NCI-H1694 (cell line): ENCODE data around the gene PRKACA.
"Not testable (repeated sequence)": the region's sequence is repeated elsewhere in the genome, so short reads cannot be mapped to it uniquely, and the experiment has no call there.

Source experiments
- DNase-seq: peaks from one replicate; lab custom pipeline; 2025; lab: John Stamatoyannopoulos, UW

Gene PRKACA

DNA sequence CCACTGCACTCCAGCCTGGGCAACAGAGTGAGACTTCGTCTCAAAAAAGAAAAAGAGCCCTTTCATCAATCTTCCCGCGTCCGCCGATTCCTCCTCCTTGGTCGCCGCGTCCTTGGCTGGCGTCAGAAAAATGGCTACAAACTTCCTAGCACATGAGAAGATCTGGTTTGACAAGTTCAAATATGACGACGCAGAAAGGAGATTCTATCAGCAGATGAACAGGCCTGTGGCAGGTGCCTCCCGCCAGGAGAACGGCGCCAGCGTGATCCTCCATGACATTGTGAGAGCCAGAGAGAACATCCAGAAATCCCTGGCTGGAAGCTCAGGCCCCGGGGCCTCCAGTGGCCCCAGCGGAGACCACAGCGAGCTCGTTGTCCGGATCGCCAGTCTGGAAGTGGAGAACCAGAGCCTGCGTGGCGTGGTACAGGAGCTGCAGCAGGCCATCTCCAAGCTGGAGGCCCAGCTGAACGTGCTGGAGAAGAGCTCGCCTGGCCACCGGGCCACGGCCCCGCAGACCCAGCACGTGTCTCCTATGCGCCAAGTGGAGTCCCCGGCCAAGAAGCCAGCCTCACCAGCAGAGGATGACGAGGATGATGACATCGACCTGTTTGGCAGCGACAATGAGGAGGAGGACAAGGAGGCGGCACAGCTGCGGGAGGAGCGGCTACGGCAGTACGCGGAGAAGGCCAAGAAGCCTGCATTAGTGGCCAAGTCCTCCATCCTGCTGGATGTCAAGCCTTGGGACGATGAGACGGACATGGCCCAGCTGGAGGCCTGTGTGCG, 47.1 kb downstream of the PRKACA start:
- no peak for DNase-seq

- DNase-seq = no peak
Observed at GRCh38 chr19:14066134-14066533, 51.4 kb downstream of the PRKACA start.

- DNase-seq = no peak
Observed at GRCh38 chr19:14063105-14063504, 54.5 kb downstream of the PRKACA start.

- no peak for DNase-seq
Observed at GRCh38 chr19:14062558-14062855, 55.1 kb downstream of the PRKACA start.

DNA sequence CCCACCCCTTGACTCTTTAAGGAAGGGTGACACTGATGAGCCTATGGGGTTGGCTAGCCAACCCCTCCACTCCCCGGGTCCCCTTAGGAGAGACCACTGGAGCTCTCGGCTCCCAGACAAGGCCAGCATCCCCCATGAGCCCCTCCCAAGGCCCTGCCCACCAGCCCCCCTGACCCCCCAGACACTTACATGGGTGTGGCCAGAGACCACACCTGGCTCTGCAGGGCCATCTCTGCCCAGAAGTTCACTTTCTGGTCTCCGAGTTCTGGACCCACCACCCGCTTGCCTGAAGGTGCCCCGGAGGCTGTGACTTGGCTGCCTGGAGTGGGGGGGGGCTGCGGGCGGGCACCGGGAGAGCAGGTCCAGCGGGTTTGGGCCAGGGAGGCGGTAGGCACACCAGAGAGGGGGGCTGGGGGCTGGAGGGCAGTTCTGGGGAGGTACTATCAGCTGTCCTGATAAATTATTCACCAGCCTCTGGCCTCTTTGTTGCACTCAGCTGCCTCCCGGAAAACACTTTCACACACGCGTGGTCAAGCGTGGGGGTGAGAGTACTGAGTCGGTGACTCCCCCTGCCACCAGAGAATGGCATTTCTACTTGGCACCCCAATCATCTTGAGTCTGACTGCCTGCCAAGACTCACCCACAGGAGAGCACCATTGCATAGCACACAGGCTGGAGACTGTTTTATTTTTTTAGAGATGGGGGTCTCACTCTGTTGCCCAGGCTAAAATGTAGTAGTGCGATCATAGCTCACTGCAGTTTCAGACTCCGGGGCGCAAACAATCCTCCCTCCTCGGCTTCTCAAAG, 55.6 kb downstream of the PRKACA start, which contains the start of gene PALM3:
Gene PALM3, minus strand, starts transcription at position 326 of the 807 bp plus-strand sequence. Its CDS starts 96 bp downstream, at position 230.
- DNase-seq = no peak

DNA sequence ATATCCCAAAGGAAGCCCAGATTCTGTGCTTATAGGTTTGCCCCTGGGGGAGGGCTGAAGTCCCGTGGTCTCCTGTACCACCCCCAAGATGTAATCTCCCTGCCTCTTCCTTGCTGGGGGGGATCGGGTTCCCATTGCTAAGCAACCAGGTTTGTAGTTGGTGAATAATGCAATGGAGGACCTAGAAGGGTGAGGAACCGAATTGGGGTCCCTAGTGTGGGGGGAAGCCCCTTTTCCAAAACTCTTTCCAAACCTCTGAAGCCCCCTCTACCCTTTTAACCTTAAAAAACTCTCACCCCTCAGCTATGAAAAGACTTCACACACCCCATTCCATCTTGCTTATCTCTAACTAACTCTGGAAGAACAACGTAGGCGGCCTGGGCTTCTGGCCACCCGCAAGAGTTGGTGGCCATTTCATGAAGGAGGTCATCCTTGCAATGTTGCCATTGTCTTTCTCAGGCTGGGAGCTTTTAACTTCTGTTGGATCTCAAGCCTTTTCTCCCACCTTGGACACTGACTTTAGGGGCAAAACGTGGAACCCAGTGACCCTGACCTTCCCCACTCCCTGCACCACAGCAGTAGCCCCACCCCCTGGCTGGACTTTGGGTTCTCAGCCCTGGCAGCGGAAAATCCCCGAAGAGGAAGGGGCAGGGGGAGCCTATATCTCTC, 56.3 kb downstream of the PRKACA start:
- no peak for DNase-seq

GRCh38 chr19:14059652-14060155, 57.9 kb downstream of the PRKACA start:
- no peak for DNase-seq

GRCh38 chr19:14059093-14059480, 58.5 kb downstream of the PRKACA start:
- no peak for DNase-seq

GRCh38 chr19:14058182-14059092, 59.1 kb downstream of the PRKACA start:
- no peak for DNase-seq

DNA sequence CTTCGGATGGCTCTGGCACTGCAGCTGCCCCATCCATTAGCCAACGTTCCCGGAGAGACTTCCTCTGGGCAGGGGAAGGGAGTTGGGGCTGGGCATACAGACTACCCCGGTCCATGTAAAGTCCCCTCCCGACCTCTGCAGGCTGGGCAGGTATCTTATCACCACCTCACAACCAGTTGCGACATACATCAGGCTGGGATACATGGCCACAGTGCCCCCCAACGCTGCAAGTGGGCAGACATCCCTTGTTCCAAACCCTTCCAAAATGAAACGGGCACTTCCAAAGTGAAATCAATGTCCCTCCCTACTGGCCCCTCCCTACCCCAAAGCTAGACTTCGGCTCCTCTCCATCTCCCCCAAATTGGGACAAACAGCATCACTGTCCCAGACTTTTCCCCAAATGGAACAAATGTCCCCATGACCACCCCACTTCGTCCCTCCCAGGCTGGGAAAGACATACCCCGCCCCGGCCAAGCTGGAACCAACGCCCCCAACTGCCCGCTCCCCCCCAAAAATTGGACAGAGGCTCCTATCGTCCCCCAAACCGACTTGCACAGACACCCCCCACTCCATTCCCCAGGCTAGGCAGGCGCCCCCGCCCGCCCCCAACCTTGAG, 60.7 kb downstream of the PRKACA start:
- DNase-seq = no peak

DNA sequence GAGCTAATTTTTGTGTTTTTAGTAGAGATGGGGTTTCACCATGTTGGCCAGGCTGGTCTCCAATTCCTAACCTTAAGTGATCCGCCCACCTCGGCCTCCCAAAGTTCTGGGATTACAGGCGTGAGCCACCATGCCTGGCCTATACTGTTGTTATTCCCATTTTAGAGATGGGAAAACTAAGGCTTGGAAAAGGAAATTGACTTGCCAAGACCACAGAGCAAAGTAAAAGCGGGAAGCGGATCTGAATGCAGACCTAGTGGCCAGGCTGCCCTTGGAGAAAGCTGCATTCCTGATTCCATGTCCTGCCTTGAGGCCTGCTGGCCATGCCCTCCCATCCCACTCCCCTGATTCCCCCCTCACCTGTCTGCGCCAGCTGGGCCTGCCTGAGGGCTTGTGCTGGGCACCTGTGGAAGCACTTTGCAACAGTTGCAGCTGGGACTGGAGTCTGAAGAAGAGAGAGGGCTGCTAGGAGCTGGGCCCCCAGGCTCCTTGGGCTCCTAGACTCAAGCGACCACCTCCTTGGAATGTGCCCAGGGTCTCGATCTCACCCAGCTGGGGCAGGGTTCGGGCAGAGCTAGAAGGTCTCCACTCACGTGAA, 61.4 kb downstream of the PRKACA start:
- no peak for DNase-seq

DNA sequence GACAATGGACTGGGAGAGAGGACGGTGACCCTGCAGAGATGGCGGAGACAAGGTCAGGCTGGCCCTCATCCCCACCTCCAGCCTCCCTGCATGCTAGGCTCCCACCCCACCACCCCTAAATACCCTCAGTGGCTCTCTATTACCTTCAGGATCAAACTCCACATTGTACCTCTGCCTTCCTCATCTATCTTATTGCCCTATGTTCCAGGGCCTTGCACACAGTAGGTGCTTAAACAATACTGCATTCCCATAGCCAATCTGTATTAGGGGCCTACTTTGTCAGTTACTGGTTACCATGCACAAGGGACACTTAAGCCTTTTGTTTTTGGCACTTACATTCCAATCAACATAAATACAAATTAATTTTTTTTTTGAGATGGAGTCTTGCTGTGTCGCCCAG, 62.2 kb downstream of the PRKACA start:
- no peak for DNase-seq

GRCh38 chr19:14054721-14055120, 62.8 kb downstream of the PRKACA start:
- DNase-seq = no peak

GRCh38 chr19:14054099-14054498, 63.5 kb downstream of the PRKACA start:
- no peak for DNase-seq

GRCh38 chr19:14053500-14053899, 64.1 kb downstream of the PRKACA start:
- DNase-seq = no peak

DNA sequence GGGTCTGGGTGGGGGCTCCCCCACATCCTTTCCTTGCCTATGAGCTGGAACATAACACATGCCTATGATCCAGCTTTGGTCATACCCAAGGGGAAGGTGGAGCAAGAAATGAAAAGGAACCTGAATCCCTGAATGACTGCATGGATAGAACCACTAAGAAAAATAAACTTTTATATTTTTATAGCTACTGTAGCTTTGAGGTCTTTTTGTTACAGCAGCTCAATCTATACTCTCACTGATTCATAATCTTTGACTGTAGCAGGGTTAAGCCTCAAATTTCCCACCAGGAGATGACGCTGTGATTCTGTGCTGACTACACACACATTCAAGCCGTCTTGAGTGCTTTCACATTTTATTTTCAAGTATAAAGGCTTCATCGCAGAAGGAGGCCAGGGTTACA, 64.5 kb downstream of the PRKACA start:
- no peak for DNase-seq

GRCh38 chr19:14052470-14052869, 65.1 kb downstream of the PRKACA start:
- no peak for DNase-seq

- DNase-seq = no peak
Observed at GRCh38 chr19:14051980-14052379, 65.6 kb downstream of the PRKACA start.

DNA sequence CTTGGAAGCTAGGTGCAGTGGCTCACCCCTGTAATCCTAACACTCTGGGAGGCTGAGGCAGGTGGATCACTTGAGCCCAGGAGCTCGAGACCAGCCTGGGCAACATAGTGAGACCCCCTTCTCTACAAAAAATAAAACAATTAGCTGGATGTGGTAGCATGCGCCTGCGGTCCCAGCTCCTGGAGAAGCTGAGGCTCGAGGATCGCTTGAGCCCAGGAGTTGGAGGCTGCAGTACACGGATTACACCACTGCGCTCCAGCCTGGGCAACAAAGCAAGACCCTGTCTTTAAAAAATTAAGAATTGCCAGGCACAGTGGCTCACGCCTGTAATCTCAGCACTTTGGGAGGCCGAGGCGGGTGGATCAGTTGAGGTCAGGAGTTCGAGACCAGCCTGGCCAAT, 66.6 kb downstream of the PRKACA start:
- not testable (repeated sequence) for DNase-seq

DNA sequence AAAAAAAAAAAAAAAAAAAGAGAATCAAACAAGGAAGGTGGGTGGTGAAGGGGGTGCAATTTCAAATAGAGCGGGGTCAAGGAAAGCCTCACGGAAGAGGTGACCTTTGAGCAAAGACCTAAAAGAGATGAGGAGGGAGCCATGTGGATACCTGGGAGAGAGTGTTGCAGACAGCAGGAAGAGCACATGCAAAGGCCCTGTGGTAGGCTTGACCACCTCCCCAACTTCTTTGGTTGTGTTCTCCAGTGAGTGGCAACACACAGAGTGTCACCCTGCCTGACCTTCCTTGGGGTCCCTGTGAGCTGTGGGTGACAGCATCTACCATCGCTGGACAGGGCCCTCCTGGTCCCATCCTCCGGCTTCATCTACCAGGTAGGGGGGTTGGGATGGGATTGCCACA, 67.0 kb downstream of the PRKACA start:
- no peak for DNase-seq
